ENCODE results near the gene SERINC1.
"Not testable (repeated sequence)": the region's sequence is repeated elsewhere in the genome, so short reads cannot be mapped to it uniquely, and the experiment has no call there.

SERINC1 gene

GRCh38 chr6:122471107-122472021, at the start of gene SERINC1:
Gene SERINC1 (minus strand): TSS chr6:122471807. CDS start chr6:122471737, 70 bp downstream.
- DNase-seq: peak; percentile 92
- in situ Hi-C loops (cut with HindIII; ENCODE audit: low pct_ligation_motif_present, low pct_unique_long_range_greater_than_20kb, low sequenced_read_pairs): no loop called here

- in situ Hi-C loops (cut with HindIII; ENCODE audit: low pct_ligation_motif_present, low pct_unique_long_range_greater_than_20kb, low sequenced_read_pairs): no loop called here
Measured at GRCh38 chr6:122511193-122511924, 39.8 kb upstream of the SERINC1 start.

GRCh38 chr6:122505170-122505569, 33.6 kb upstream of the SERINC1 start:
- in situ Hi-C loops (cut with HindIII; ENCODE audit: low pct_ligation_motif_present, low pct_unique_long_range_greater_than_20kb, low sequenced_read_pairs); DNase-seq: not testable (repeated sequence)

More at GRCh38 chr6:122511193-122511924, 39.8 kb upstream of the SERINC1 start:
- no peak for DNase-seq

- in situ Hi-C loops (cut with HindIII; ENCODE audit: low pct_ligation_motif_present, low pct_unique_long_range_greater_than_20kb, low sequenced_read_pairs): no loop called here
- no peak for DNase-seq
Measured at GRCh38 chr6:122501475-122501874, 29.9 kb upstream of the SERINC1 start.

GRCh38 chr6:122495612-122496011, 24.0 kb upstream of the SERINC1 start:
- in situ Hi-C loops (cut with HindIII; ENCODE audit: low pct_ligation_motif_present, low pct_unique_long_range_greater_than_20kb, low sequenced_read_pairs): no loop called here
- no peak for DNase-seq

GRCh38 chr6:122494665-122495272, 23.2 kb upstream of the SERINC1 start:
- DNase-seq: no peak
- in situ Hi-C loops (cut with HindIII; ENCODE audit: low pct_ligation_motif_present, low pct_unique_long_range_greater_than_20kb, low sequenced_read_pairs): no loop called here

- peak; percentile 73 for DNase-seq
- in situ Hi-C loops (cut with HindIII; ENCODE audit: low pct_ligation_motif_present, low pct_unique_long_range_greater_than_20kb, low sequenced_read_pairs): no loop called here
Measured at GRCh38 chr6:122491919-122492555, 20.4 kb upstream of the SERINC1 start.

GRCh38 chr6:122490607-122491006, 19.0 kb upstream of the SERINC1 start:
- DNase-seq: no peak
- in situ Hi-C loops (cut with HindIII; ENCODE audit: low pct_ligation_motif_present, low pct_unique_long_range_greater_than_20kb, low sequenced_read_pairs): no loop called here

- in situ Hi-C loops (cut with HindIII; ENCODE audit: low pct_ligation_motif_present, low pct_unique_long_range_greater_than_20kb, low sequenced_read_pairs): no loop called here
- DNase-seq: no peak
Measured at GRCh38 chr6:122484760-122485159, 13.2 kb upstream of the SERINC1 start.

GRCh38 chr6:122482750-122483080, 11.1 kb upstream of the SERINC1 start:
- in situ Hi-C loops (cut with HindIII; ENCODE audit: low pct_ligation_motif_present, low pct_unique_long_range_greater_than_20kb, low sequenced_read_pairs): no loop called here
- no peak for DNase-seq

- DNase-seq: peak; percentile 45
- in situ Hi-C loops (cut with HindIII; ENCODE audit: low pct_ligation_motif_present, low pct_unique_long_range_greater_than_20kb, low sequenced_read_pairs): no loop called here
Measured at GRCh38 chr6:122476131-122476530, 4.5 kb upstream of the SERINC1 start.

GRCh38 chr6:122472022-122472340, 374 bp upstream of the SERINC1 start:
- in situ Hi-C loops (cut with HindIII; ENCODE audit: low pct_ligation_motif_present, low pct_unique_long_range_greater_than_20kb, low sequenced_read_pairs): no loop called here
- DNase-seq: no peak

- in situ Hi-C loops (cut with HindIII; ENCODE audit: low pct_ligation_motif_present, low pct_unique_long_range_greater_than_20kb, low sequenced_read_pairs): no loop called here
- no peak for DNase-seq
Measured at GRCh38 chr6:122461885-122462284, 9.7 kb downstream of the SERINC1 start.

- DNase-seq; in situ Hi-C loops (cut with HindIII; ENCODE audit: low pct_ligation_motif_present, low pct_unique_long_range_greater_than_20kb, low sequenced_read_pairs): not testable (repeated sequence)
Measured at GRCh38 chr6:122459865-122460416, 11.7 kb downstream of the SERINC1 start.

GRCh38 chr6:122459240-122459639, 12.4 kb downstream of the SERINC1 start:
- in situ Hi-C loops (cut with HindIII; ENCODE audit: low pct_ligation_motif_present, low pct_unique_long_range_greater_than_20kb, low sequenced_read_pairs): no loop called here
- DNase-seq: no peak

- in situ Hi-C loops (cut with HindIII; ENCODE audit: low pct_ligation_motif_present, low pct_unique_long_range_greater_than_20kb, low sequenced_read_pairs): no loop called here
Measured at GRCh38 chr6:122458087-122458486, 13.5 kb downstream of the SERINC1 start.

GRCh38 chr6:122455116-122455515, 16.5 kb downstream of the SERINC1 start:
- DNase-seq; in situ Hi-C loops (cut with HindIII; ENCODE audit: low pct_ligation_motif_present, low pct_unique_long_range_greater_than_20kb, low sequenced_read_pairs): not testable (repeated sequence)

More at GRCh38 chr6:122458087-122458486, 13.5 kb downstream of the SERINC1 start:
- DNase-seq: no peak

- in situ Hi-C loops (cut with HindIII; ENCODE audit: low pct_ligation_motif_present, low pct_unique_long_range_greater_than_20kb, low sequenced_read_pairs): no loop called here
- no peak for DNase-seq
Measured at GRCh38 chr6:122454673-122455072, 16.9 kb downstream of the SERINC1 start.

GRCh38 chr6:122452509-122452908, 19.1 kb downstream of the SERINC1 start:
- in situ Hi-C loops (cut with HindIII; ENCODE audit: low pct_ligation_motif_present, low pct_unique_long_range_greater_than_20kb, low sequenced_read_pairs): no loop called here
- no peak for DNase-seq

Measured in ACHN (cell line).